HEK293 (cell line): ENCODE measurements around the gene CCDC7.
A peak's percentile ranks its signal among the peaks of the same experiment; 100 is the strongest.

ENCODE experiments used
- CTCF ChIA-PET: fragments of 350-600 bp; formaldehyde crosslinking; extraction: SDS; loops from one replicate; lab custom pipeline; 2021; ENCODE audit warnings: antibody characterized with exemption; lab: Yijun Ruan, JAX
- POLR2A ChIA-PET: fragments of 300-600 bp; formaldehyde crosslinking; extraction: SDS; loops from one replicate; lab custom pipeline; 2020; ENCODE audit warnings: antibody characterized with exemption, inconsistent platforms; lab: Yijun Ruan, JAX
- H3K27ac ChIP-seq: fragments of 200-500 bp; sonication (Bioruptor generic); 2 replicates; pipeline ENCODE4 v1.5.1; 2014; ENCODE audit warnings: low read depth, low read length, control low read depth, inconsistent platforms; ENCODE audit errors: extremely low read depth
- H3K36me3 ChIP-seq, 2 experiments: fragments of 200-500 bp in 1 of 2; sonication (Bioruptor generic) in 1 of 2; 1 replicate in 1 of 2; 2 replicates in 1 of 2; pipeline ENCODE4 v1.5.1; 2014 to 2017; ENCODE audit warnings: inconsistent platforms in 2 of 2, low read length in 2 of 2; ENCODE audit not compliant: control insufficient read depth in 2 of 2, insufficient read depth in 1 of 2
- H3K4me1 ChIP-seq: fragments of 200-500 bp; sonication (Bioruptor generic); 2 replicates; pipeline ENCODE4 v1.5.1; 2014; ENCODE audit warnings: mild to moderate bottlenecking, low read length, inconsistent platforms; ENCODE audit not compliant: control insufficient read depth, insufficient read depth
- H3K4me3 ChIP-seq: 2 replicates; pipeline ENCODE4 v1.5.1; 2011; ENCODE audit warnings: low read depth, mild to moderate bottlenecking, control low read depth, low read length, moderate library complexity
- H3K9me3 ChIP-seq: fragments of 200-500 bp; sonication (Bioruptor generic); 2 replicates; pipeline ENCODE4 v1.5.1; 2014; ENCODE audit warnings: low read depth, low read length, inconsistent platforms; ENCODE audit not compliant: control insufficient read depth, insufficient read depth
- BCL11A ChIP-seq: fragments of 450-650 bp; formaldehyde crosslinking; IDR thresholded peaks from 2 replicates; pipeline ENCODE4 v1.5.1; 2016; ENCODE audit warnings: low read depth, missing biosample characterization, missing genetic modification characterization
- CTCF ChIP-seq: fragments of 450-650 bp; formaldehyde crosslinking; IDR thresholded peaks from 2 replicates; pipeline ENCODE4 v1.5.1; 2016; ENCODE audit warnings: missing biosample characterization, missing genetic modification characterization
- GLIS2 ChIP-seq: fragments of 450-650 bp; formaldehyde crosslinking; IDR thresholded peaks from 2 replicates; pipeline ENCODE4 v1.5.1; 2016; ENCODE audit warnings: missing biosample characterization, missing genetic modification characterization
- PRDM2 ChIP-seq: fragments of 450-650 bp; formaldehyde crosslinking; IDR thresholded peaks from 2 replicates; pipeline ENCODE4 v1.5.1; 2016; ENCODE audit warnings: missing biosample characterization, missing genetic modification characterization, borderline replicate concordance
- PRDM4 ChIP-seq: fragments of 450-650 bp; formaldehyde crosslinking; IDR thresholded peaks from 2 replicates; pipeline ENCODE4 v1.5.1; 2017; ENCODE audit warnings: missing biosample characterization, missing genetic modification characterization
- SP7 ChIP-seq: fragments of 450-650 bp; formaldehyde crosslinking; IDR thresholded peaks from 2 replicates; pipeline ENCODE4 v1.5.1; 2016; ENCODE audit warnings: missing biosample characterization, missing genetic modification characterization
- ZBTB10 ChIP-seq: fragments of 450-650 bp; formaldehyde crosslinking; IDR thresholded peaks from 2 replicates; pipeline ENCODE4 v1.5.1; 2016; ENCODE audit warnings: missing biosample characterization, missing genetic modification characterization
- ZEB2 ChIP-seq: fragments of 450-650 bp; formaldehyde crosslinking; IDR thresholded peaks from 2 replicates; pipeline ENCODE4 v1.5.1; 2016; ENCODE audit warnings: missing biosample characterization, missing genetic modification characterization
- ZFP3 ChIP-seq: fragments of 450-650 bp; formaldehyde crosslinking; IDR thresholded peaks from 2 replicates; pipeline ENCODE4 v1.5.1; 2016; ENCODE audit warnings: low read depth, missing biosample characterization, missing genetic modification characterization
- ZFP69B ChIP-seq: fragments of 450-650 bp; formaldehyde crosslinking; IDR thresholded peaks from 2 replicates; pipeline ENCODE4 v1.5.1; 2016; ENCODE audit warnings: missing biosample characterization, missing genetic modification characterization
- ZNF10 ChIP-seq: fragments of 450-650 bp; formaldehyde crosslinking; IDR thresholded peaks from 2 replicates; pipeline ENCODE4 v1.5.1; 2017; ENCODE audit warnings: missing biosample characterization, missing genetic modification characterization
- ZNF175 ChIP-seq: fragments of 450-650 bp; formaldehyde crosslinking; IDR thresholded peaks from 2 replicates; pipeline ENCODE4 v1.5.1; 2016; ENCODE audit warnings: missing biosample characterization, missing genetic modification characterization
- ZNF324 ChIP-seq: fragments of 450-650 bp; formaldehyde crosslinking; IDR thresholded peaks from 2 replicates; pipeline ENCODE4 v1.5.1; 2016; ENCODE audit warnings: missing biosample characterization, missing genetic modification characterization
- ZNF624 ChIP-seq: fragments of 450-650 bp; formaldehyde crosslinking; IDR thresholded peaks from 2 replicates; pipeline ENCODE4 v1.5.1; 2017; ENCODE audit warnings: missing biosample characterization, missing genetic modification characterization
- ZNF664 ChIP-seq: fragments of 450-650 bp; formaldehyde crosslinking; IDR thresholded peaks from 2 replicates; pipeline ENCODE4 v1.5.1; 2016; ENCODE audit warnings: missing biosample characterization, missing genetic modification characterization
- ZNF670 ChIP-seq: fragments of 450-650 bp; formaldehyde crosslinking; IDR thresholded peaks from 2 replicates; pipeline ENCODE4 v1.5.1; 2016; ENCODE audit warnings: missing biosample characterization, missing genetic modification characterization, low read depth
- ZNF692 ChIP-seq: fragments of 450-650 bp; formaldehyde crosslinking; IDR thresholded peaks from 2 replicates; pipeline ENCODE4 v1.5.1; 2016; ENCODE audit warnings: missing biosample characterization, missing genetic modification characterization
- ZNF701 ChIP-seq: fragments of 450-650 bp; formaldehyde crosslinking; IDR thresholded peaks from 2 replicates; pipeline ENCODE4 v1.5.1; 2016; ENCODE audit warnings: missing biosample characterization, missing genetic modification characterization
- ZNF843 ChIP-seq: fragments of 450-650 bp; formaldehyde crosslinking; IDR thresholded peaks from 2 replicates; pipeline ENCODE4 v1.5.1; 2016; ENCODE audit warnings: missing biosample characterization, missing genetic modification characterization
- ZSCAN5A ChIP-seq: fragments of 450-650 bp; formaldehyde crosslinking; IDR thresholded peaks from 2 replicates; pipeline ENCODE4 v1.5.1; 2016; ENCODE audit warnings: missing biosample characterization, missing genetic modification characterization

The CCDC7 gene

GRCh38 chr10:32412499-32412853 lies 33.5 kb upstream of the CCDC7 start:
- Histone ChIP-seq H3K27ac (no peak overlapping the region), H3K36me3 (no peaks in the 10 kb centered on the region), H3K4me1 (no peaks in the 10 kb centered on the region; the same call in 1 of the 2 replicates), H3K9me3 (no peaks in the 10 kb centered on the region), H3K4me3 (no peak overlapping the region)
- POLR2A ChIA-PET = no interaction called here
- TF ChIP-seq ZNF670 (tag by site-specific recombination) = no peak
- peak; percentile 6; the same call in 1 of the 2 replicates for TF ChIP-seq ZNF692 (tag by site-specific recombination)
- peak; percentile 82 for TF ChIP-seq SP7 (tag by site-specific recombination)
- CTCF ChIA-PET = no interaction called here

GRCh38 chr10:32413513-32413912 lies 32.4 kb upstream of the CCDC7 start:
- CTCF ChIA-PET = no interaction called here
- H3K4me3 ChIP-seq = no peak overlapping the region
- H3K27ac ChIP-seq = no peak overlapping the region
- H3K36me3 ChIP-seq = no peaks in the 10 kb centered on the region
- POLR2A ChIA-PET = no interaction called here
- H3K9me3 ChIP-seq = no peaks in the 10 kb centered on the region
- no peaks in the 10 kb centered on the region; the same call in 1 of the 2 replicates for H3K4me1 ChIP-seq
- TF ChIP-seq ZFP69B (tag by site-specific recombination) (no peak), BCL11A (no peak), ZFP3 (tag by site-specific recombination) (no peak), ZNF843 (no peak), ZBTB10 (tag by site-specific recombination) (no peak), ZNF10 (no peak), CTCF (tag by site-specific recombination) (no peak), ZNF624 (tag by site-specific recombination) (no peak), GLIS2 (tag by site-specific recombination) (no peak), ZSCAN5A (tag by site-specific recombination) (no peak), ZNF701 (tag by site-specific recombination) (no peak), PRDM4 (tag by site-specific recombination) (no peak), ZNF175 (tag by site-specific recombination) (no peak), ZNF664 (no peak), PRDM2 (tag by site-specific recombination) (no peak), ZNF324 (tag by site-specific recombination) (no peak), ZEB2 (tag by site-specific recombination) (no peak), ZNF670 (tag by site-specific recombination) (no peak)
